SK-N-SH (cell line): ENCODE measurements around the gene PPT2. TPM values are rescaled to one million over a fixed set of nuclear protein-coding genes. Genes with fewer than 3 reads are reported as not detected.

Experiments
- CTCF ChIA-PET: fragments of 300-600, 350-600 bp; formaldehyde crosslinking; extraction: SDS; loops from one replicate; lab custom pipeline; 2021; lab: Yijun Ruan, JAX
- POLR2A ChIA-PET: fragments of 350-600 bp; sonication (Branson Sonifier 250); formaldehyde crosslinking; extraction: SDS; loops from one replicate; lab custom pipeline; 2020; ENCODE audit warnings: antibody characterized with exemption, inconsistent platforms; lab: Yijun Ruan, JAX
- DNase-seq: peaks from one replicate; pipeline ENCODE4 v3.0.0; 2012
- H2AFZ ChIP-seq: fragments of 200-600 bp; sonication (generic); 2 replicates; pipeline ENCODE4 v1.8.1; 2016; ENCODE audit warnings: antibody characterized with exemption, mild to moderate bottlenecking, low read depth
- H3F3A ChIP-seq: fragments of 200-600 bp; sonication (generic); replicated peaks from 2 replicates; pipeline ENCODE3; 2016; ENCODE audit warnings: antibody characterized with exemption, mild to moderate bottlenecking; ENCODE audit not compliant: insufficient read depth
- H3K27ac ChIP-seq, 2 experiments: fragments of 200-500 bp in 1 of 2; fragments of 200-600 bp in 1 of 2; sonication (Bioruptor generic) in 1 of 2; sonication (generic), shearing (Covaris generic) in 1 of 2; 2 replicates each; pipeline versions ENCODE4 v1.5.1 to v1.6.1; 2014 to 2016; ENCODE audit warnings: low read depth in 2 of 2, inconsistent platforms in 1 of 2, low read length in 1 of 2, mild to moderate bottlenecking in 1 of 2, mixed read lengths in 1 of 2
- H3K27me3 ChIP-seq: fragments of 200-600 bp; sonication (generic), shearing (Covaris generic); 2 replicates; pipeline ENCODE4 v1.6.1; 2016; ENCODE audit warnings: mixed run types; ENCODE audit not compliant: insufficient read depth
- H3K36me3 ChIP-seq, 2 experiments: fragments of 200-500 bp in 1 of 2; fragments of 200-600 bp in 1 of 2; sonication (Bioruptor generic) in 1 of 2; sonication (generic) in 1 of 2; replicated peaks in 1 of 2; 2 replicates each; pipeline versions ENCODE3 to v1.5.1; 2014 to 2016; ENCODE audit warnings: low read length in 1 of 2, mild to moderate bottlenecking in 1 of 2; ENCODE audit not compliant: insufficient read depth in 2 of 2, control insufficient read depth in 1 of 2
- H3K4me1 ChIP-seq, 2 experiments: fragments of 200-500 bp in 1 of 2; fragments of 200-600 bp in 1 of 2; sonication (Bioruptor generic) in 1 of 2; sonication (generic), shearing (Covaris generic) in 1 of 2; 2 replicates each; pipeline versions ENCODE4 v1.5.1 to v1.6.1; 2014 to 2016; ENCODE audit warnings: low read depth in 1 of 2, low read length in 1 of 2, mixed run types in 1 of 2; ENCODE audit not compliant: insufficient read depth in 2 of 2, control insufficient read depth in 1 of 2
- H3K4me2 ChIP-seq: fragments of 200-600 bp; sonication (generic), shearing (Covaris generic); 2 replicates; pipeline ENCODE4 v1.6.1; 2017; ENCODE audit warnings: mixed run types
- H3K4me3 ChIP-seq, 2 experiments: fragments of 200-500 bp in 1 of 2; fragments of 200-600 bp in 1 of 2; sonication (Bioruptor generic) in 1 of 2; sonication (generic), shearing (Covaris generic) in 1 of 2; 2 replicates each; pipeline versions ENCODE4 v1.5.1 to v1.8.1; 2014 to 2016; ENCODE audit warnings: low read depth in 2 of 2, inconsistent platforms in 1 of 2, low read length in 1 of 2, mild to moderate bottlenecking in 1 of 2, mixed read lengths in 1 of 2, moderate library complexity in 1 of 2
- H3K79me2 ChIP-seq: fragments of 200-600 bp; sonication (generic); 2 replicates; pipeline ENCODE4 v1.8.1; 2017; ENCODE audit warnings: mild to moderate bottlenecking; ENCODE audit not compliant: insufficient read depth
- H3K9ac ChIP-seq: fragments of 200-600 bp; sonication (generic); 2 replicates; pipeline ENCODE4 v1.6.1; 2017; ENCODE audit warnings: mixed run types
- H3K9me2 ChIP-seq: fragments of 200-600 bp; sonication (generic); 2 replicates; pipeline ENCODE4 v1.6.1; 2017; ENCODE audit warnings: mixed run types
- H3K9me3 ChIP-seq: fragments of 200-600 bp; sonication (generic); 2 replicates; pipeline ENCODE4 v1.6.1; 2017; ENCODE audit warnings: mixed run types, mild to moderate bottlenecking, moderate library complexity
- H4K20me1 ChIP-seq: fragments of 200-600 bp; sonication (generic); 2 replicates; pipeline ENCODE4 v1.6.1; 2017; ENCODE audit warnings: mild to moderate bottlenecking, mixed run types; ENCODE audit not compliant: insufficient read depth
- ELF1 ChIP-seq: IDR thresholded peaks from 2 replicates; pipeline ENCODE4 v1.4.0; 2012
- JUND ChIP-seq: IDR thresholded peaks from 2 replicates; pipeline ENCODE4 v1.4.0; 2012
- MEF2A ChIP-seq: IDR thresholded peaks from 2 replicates; pipeline ENCODE4 v1.4.0; 2012; ENCODE audit warnings: low read depth, borderline replicate concordance
- NRF1 ChIP-seq: IDR thresholded peaks from 2 replicates; pipeline ENCODE4 v1.6.1; 2012; ENCODE audit warnings: low read depth, mild to moderate bottlenecking, low read length
- SIN3A ChIP-seq: IDR thresholded peaks from 2 replicates; pipeline ENCODE4 v1.6.1; 2012; ENCODE audit warnings: low read depth, mild to moderate bottlenecking, low read length, moderate library complexity, borderline replicate concordance
- WGBS: methylation state at CpG from one replicate; pipeline ENCODE4 v1.1.6; 2017; ENCODE audit warnings: low lambda C conversion rate; 5-methylcytosine and 5-hydroxymethylcytosine counted together
- polyA plus RNA-seq, 3 experiments: library from polyadenylated mRNA; depleted of rRNA; stranded (reverse); fragments of >200 nt; gene quantifications; 2 replicates each; pipeline ENCODE4 v1.2.3, GENCODE V29; 2012
- TF ChIP-seq, protein P1 (sequence below): IDR thresholded peaks from 2 replicates; pipeline ENCODE4; 2012
- TF ChIP-seq, protein P2 (sequence below): fragments of 150-350 bp; IDR thresholded peaks from 2 replicates; pipeline ENCODE4 v1.6.1; 2016; ENCODE audit warnings: mild to moderate bottlenecking, low read depth, low read length
- TF ChIP-seq, protein P3 (sequence below): fragments of 150-350 bp; IDR thresholded peaks from 2 replicates; pipeline ENCODE4 v1.6.1; 2017; ENCODE audit warnings: antibody characterized with exemption, low read length, low read depth, borderline replicate concordance

The PPT2 gene
- polyA plus RNA-seq, 1 of the 3 experiments (the other 2 are of a cell fraction), result 32.7 TPM

DNA sequence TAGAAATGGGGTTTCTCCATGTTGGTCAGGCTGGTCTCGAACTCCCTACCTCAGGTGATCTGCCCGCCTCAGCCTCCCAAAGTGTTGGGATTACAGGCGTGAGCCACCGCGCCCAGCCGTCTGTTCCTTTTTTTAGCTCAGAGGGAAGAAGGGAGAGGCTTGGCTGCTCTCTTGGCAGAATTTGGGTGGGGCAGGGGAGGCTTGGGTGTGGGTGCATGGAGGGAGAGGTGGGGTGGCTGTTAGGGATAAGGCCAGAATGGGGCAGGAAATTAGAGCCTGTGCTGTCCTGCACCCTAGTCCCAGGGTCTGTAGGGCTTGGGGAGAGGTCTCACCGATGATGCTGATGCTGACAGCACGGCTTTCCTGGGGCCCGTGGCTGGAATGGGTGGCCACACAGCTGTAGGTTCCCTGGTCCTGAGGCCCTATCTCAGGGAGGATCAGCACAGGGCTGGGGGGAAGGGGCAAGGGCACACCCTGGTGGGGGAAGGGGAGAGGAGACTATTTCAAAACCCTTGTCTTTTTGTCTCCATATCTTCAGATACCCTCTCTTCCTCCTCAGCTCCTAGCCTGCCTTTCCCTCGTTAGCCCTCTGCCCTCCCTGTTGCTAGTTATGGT is 28.1 kb downstream of the PPT2 start:
- Histone ChIP-seq H3K9me2 (no peaks in the 10 kb centered on the region), H3K4me1 (peaks cover 4 to 15% of the 10 kb centered on the region in 2 experiments; a peak in 2 of 4 replicates), H3K27me3 (no peaks in the 10 kb centered on the region), H3K4me3 (no peak overlapping the region), H2AFZ (no peak overlapping the region), H4K20me1 (no peaks in the 10 kb centered on the region), H3F3A (peaks cover 21% of the 10 kb centered on the region), H3K4me2 (no peak overlapping the region), H3K27ac (no peak overlapping the region), H3K36me3 (peaks cover 9 to 36% of the 10 kb centered on the region in 2 experiments), H3K9me3 (no peaks in the 10 kb centered on the region), H3K9ac (no peak overlapping the region), H3K79me2 (peaks cover 13% of the 10 kb centered on the region; the same call in 1 of the 2 replicates)
- ChIA-PET POLR2A (no interaction called here), CTCF (interaction anchor here (0.8 to 1.4 kb wide), 3 partner anchors 12 to 584 kb away, joined by 3 to 4 read pairs (median 4); no protein-coding TSS in a partner anchor)
- no peak for DNase-seq
- TF ChIP-seq, protein P1, sequence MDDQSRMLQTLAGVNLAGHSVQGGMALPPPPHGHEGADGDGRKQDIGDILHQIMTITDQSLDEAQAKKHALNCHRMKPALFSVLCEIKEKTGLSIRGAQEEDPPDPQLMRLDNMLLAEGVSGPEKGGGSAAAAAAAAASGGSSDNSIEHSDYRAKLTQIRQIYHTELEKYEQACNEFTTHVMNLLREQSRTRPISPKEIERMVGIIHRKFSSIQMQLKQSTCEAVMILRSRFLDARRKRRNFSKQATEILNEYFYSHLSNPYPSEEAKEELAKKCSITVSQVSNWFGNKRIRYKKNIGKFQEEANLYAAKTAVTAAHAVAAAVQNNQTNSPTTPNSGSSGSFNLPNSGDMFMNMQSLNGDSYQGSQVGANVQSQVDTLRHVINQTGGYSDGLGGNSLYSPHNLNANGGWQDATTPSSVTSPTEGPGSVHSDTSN, result no peak
- TF ChIP-seq, protein P2, sequence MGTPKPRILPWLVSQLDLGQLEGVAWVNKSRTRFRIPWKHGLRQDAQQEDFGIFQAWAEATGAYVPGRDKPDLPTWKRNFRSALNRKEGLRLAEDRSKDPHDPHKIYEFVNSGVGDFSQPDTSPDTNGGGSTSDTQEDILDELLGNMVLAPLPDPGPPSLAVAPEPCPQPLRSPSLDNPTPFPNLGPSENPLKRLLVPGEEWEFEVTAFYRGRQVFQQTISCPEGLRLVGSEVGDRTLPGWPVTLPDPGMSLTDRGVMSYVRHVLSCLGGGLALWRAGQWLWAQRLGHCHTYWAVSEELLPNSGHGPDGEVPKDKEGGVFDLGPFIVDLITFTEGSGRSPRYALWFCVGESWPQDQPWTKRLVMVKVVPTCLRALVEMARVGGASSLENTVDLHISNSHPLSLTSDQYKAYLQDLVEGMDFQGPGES, result no peak
- TF ChIP-seq NRF1 (no peak), ELF1 (no peak), SIN3A (no peak), MEF2A (no peak)
- WGBS, result 98% methylated on average over 9 of the region's 10 CpGs

DNA sequence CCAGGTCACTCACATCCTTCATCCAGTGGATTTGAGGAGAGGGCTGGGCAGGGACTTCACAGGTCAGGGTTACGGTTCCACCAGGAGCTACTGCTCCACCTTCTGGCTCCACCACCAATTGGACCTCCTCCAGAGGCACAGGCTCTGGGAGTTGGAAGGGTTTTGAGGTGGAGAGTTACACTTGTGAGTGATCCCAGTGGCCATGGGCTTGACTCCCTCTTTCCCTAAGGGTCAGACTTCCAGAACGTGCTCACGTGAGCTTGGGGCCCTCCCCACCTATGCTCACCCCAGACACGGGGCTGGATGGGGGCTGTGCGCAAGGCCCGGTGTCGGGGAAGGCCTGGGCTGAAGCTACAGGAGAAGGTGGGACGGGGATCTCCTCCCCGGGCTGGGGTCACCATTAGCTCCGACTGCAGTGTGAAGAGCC is 28.6 kb downstream of the PPT2 start:
- 100% methylated on average over 1 of the region's 10 CpGs for WGBS
- Histone ChIP-seq H3K4me3 (no peak overlapping the region), H2AFZ (no peak overlapping the region), H4K20me1 (no peaks in the 10 kb centered on the region), H3K9me3 (no peaks in the 10 kb centered on the region), H3K9me2 (no peaks in the 10 kb centered on the region), H3K9ac (no peak overlapping the region), H3F3A (peaks cover 20% of the 10 kb centered on the region), H3K27ac (no peak overlapping the region), H3K4me2 (no peak overlapping the region), H3K79me2 (peaks cover 13% of the 10 kb centered on the region; the same call in 1 of the 2 replicates), H3K36me3 (peaks cover 15 to 41% of the 10 kb centered on the region in 2 experiments), H3K4me1 (peaks cover 4 to 12% of the 10 kb centered on the region in 2 experiments; a peak in 2 of 4 replicates), H3K27me3 (no peaks in the 10 kb centered on the region)
- CTCF ChIA-PET, result interaction anchor here (0.8 to 1.4 kb wide), 3 partner anchors 12 to 584 kb away, joined by 3 to 4 read pairs (median 4); no protein-coding TSS in a partner anchor
- no peak for DNase-seq
- TF ChIP-seq JUND, result no peak
- TF ChIP-seq, protein P3, sequence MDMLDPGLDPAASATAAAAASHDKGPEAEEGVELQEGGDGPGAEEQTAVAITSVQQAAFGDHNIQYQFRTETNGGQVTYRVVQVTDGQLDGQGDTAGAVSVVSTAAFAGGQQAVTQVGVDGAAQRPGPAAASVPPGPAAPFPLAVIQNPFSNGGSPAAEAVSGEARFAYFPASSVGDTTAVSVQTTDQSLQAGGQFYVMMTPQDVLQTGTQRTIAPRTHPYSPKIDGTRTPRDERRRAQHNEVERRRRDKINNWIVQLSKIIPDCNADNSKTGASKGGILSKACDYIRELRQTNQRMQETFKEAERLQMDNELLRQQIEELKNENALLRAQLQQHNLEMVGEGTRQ, result no peak
- POLR2A ChIA-PET, result no interaction called here
